H1 (cell line): ENCODE measurements around the gene LRRC9. TPM values are rescaled to one million over a fixed set of nuclear protein-coding genes. Genes with fewer than 3 reads are reported as not detected.

Experiments
- POU5F1 ChIP-seq: IDR thresholded peaks from 2 replicates; pipeline ENCODE4 v1.6.1; 2011; ENCODE audit warnings: low read depth, mild to moderate bottlenecking, low read length, moderate library complexity
- SIN3A ChIP-seq, 2 experiments: IDR thresholded peaks in 1 of 2; conservative IDR thresholded peaks in 1 of 2; 2 replicates each; pipeline ENCODE4 v1.6.1; 2011 to 2012; ENCODE audit warnings: low read length in 2 of 2, improper control_type of control experiment in 1 of 2, low read depth in 1 of 2, mild to moderate bottlenecking in 1 of 2
- polyA plus RNA-seq, 7 experiments: library from polyadenylated mRNA; depleted of rRNA in 3 of 7; stranded (reverse) in 5 of 7; unstranded in 2 of 7; fragments of >200 nt in 5 of 7; fragments of 200-250 nt in 2 of 7; gene quantifications; 1 replicate in 5 of 7; 2 replicates in 1 of 7; 4 replicates in 1 of 7; pipeline versions ENCODE4 v1.2.1 to v1.2.3, GENCODE V29; 2011 to 2013; ENCODE audit warnings: missing spikeins in 2 of 7, mixed read lengths in 2 of 7
- total RNA-seq: library from RNA; stranded (reverse); fragmentation: NEBNext Ultra II Directional; extraction: Animal tissue kit (Norgen Biotek cat#: 25700); gene quantifications from 2 replicates; pipeline ENCODE4 v1.2.1, GENCODE V29; 2021
- TF ChIP-seq, protein P1 (sequence below): fragments of 300-600 bp; sonication (generic); IDR thresholded peaks from 2 replicates; pipeline ENCODE4 v1.7.1; 2012; ENCODE audit warnings: low read length, moderate library complexity, mild to moderate bottlenecking, inconsistent platforms; ENCODE audit not compliant: insufficient replicate concordance
- TF ChIP-seq, protein P2 (sequence below): IDR thresholded peaks from 2 replicates; pipeline ENCODE4 v1.6.1; 2012; ENCODE audit warnings: low read length, inconsistent platforms

Gene LRRC9
- total and polyA plus RNA-seq, 2 of the 8 experiments (the other 6 are each of a cell fraction or from before 2014, with no cell fraction given), result 0.12 to 0.84 TPM

DNA sequence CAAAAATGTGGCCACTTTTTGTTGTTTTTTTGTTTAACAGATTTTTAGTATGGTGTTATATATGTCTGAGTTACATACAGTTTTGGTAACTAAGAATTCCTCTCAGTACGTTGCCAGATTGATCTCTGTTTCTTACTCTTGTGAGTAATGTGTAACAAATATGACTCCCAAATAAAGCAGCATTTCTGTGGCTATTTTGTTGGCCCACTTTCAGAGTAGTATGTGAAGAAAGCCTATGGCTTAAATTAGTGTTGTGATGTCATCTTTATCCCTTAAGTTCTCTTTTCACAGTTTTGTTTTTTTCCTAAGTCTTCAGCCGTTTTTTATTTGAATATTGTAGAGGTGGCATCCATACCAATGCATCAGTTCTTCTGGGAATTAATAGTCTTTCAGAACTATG lies 182.4 kb downstream of the LRRC9 start (continued):
- TF ChIP-seq SIN3A (conservative IDR thresholded peaks at IDR 0.05 in 1 of 2, IDR thresholded peaks at IDR 0.05 in 1 of 2; ENCODE audit: low read depth in 1 of 2, low read length in 2 of 2) (no peak), POU5F1 (no peak)
- TF ChIP-seq, protein P1, sequence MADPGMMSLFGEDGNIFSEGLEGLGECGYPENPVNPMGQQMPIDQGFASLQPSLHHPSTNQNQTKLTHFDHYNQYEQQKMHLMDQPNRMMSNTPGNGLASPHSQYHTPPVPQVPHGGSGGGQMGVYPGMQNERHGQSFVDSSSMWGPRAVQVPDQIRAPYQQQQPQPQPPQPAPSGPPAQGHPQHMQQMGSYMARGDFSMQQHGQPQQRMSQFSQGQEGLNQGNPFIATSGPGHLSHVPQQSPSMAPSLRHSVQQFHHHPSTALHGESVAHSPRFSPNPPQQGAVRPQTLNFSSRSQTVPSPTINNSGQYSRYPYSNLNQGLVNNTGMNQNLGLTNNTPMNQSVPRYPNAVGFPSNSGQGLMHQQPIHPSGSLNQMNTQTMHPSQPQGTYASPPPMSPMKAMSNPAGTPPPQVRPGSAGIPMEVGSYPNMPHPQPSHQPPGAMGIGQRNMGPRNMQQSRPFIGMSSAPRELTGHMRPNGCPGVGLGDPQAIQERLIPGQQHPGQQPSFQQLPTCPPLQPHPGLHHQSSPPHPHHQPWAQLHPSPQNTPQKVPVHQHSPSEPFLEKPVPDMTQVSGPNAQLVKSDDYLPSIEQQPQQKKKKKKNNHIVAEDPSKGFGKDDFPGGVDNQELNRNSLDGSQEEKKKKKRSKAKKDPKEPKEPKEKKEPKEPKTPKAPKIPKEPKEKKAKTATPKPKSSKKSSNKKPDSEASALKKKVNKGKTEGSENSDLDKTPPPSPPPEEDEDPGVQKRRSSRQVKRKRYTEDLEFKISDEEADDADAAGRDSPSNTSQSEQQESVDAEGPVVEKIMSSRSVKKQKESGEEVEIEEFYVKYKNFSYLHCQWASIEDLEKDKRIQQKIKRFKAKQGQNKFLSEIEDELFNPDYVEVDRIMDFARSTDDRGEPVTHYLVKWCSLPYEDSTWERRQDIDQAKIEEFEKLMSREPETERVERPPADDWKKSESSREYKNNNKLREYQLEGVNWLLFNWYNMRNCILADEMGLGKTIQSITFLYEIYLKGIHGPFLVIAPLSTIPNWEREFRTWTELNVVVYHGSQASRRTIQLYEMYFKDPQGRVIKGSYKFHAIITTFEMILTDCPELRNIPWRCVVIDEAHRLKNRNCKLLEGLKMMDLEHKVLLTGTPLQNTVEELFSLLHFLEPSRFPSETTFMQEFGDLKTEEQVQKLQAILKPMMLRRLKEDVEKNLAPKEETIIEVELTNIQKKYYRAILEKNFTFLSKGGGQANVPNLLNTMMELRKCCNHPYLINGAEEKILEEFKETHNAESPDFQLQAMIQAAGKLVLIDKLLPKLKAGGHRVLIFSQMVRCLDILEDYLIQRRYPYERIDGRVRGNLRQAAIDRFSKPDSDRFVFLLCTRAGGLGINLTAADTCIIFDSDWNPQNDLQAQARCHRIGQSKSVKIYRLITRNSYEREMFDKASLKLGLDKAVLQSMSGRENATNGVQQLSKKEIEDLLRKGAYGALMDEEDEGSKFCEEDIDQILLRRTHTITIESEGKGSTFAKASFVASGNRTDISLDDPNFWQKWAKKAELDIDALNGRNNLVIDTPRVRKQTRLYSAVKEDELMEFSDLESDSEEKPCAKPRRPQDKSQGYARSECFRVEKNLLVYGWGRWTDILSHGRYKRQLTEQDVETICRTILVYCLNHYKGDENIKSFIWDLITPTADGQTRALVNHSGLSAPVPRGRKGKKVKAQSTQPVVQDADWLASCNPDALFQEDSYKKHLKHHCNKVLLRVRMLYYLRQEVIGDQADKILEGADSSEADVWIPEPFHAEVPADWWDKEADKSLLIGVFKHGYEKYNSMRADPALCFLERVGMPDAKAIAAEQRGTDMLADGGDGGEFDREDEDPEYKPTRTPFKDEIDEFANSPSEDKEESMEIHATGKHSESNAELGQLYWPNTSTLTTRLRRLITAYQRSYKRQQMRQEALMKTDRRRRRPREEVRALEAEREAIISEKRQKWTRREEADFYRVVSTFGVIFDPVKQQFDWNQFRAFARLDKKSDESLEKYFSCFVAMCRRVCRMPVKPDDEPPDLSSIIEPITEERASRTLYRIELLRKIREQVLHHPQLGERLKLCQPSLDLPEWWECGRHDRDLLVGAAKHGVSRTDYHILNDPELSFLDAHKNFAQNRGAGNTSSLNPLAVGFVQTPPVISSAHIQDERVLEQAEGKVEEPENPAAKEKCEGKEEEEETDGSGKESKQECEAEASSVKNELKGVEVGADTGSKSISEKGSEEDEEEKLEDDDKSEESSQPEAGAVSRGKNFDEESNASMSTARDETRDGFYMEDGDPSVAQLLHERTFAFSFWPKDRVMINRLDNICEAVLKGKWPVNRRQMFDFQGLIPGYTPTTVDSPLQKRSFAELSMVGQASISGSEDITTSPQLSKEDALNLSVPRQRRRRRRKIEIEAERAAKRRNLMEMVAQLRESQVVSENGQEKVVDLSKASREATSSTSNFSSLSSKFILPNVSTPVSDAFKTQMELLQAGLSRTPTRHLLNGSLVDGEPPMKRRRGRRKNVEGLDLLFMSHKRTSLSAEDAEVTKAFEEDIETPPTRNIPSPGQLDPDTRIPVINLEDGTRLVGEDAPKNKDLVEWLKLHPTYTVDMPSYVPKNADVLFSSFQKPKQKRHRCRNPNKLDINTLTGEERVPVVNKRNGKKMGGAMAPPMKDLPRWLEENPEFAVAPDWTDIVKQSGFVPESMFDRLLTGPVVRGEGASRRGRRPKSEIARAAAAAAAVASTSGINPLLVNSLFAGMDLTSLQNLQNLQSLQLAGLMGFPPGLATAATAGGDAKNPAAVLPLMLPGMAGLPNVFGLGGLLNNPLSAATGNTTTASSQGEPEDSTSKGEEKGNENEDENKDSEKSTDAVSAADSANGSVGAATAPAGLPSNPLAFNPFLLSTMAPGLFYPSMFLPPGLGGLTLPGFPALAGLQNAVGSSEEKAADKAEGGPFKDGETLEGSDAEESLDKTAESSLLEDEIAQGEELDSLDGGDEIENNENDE, result no peak
- TF ChIP-seq, protein P2, sequence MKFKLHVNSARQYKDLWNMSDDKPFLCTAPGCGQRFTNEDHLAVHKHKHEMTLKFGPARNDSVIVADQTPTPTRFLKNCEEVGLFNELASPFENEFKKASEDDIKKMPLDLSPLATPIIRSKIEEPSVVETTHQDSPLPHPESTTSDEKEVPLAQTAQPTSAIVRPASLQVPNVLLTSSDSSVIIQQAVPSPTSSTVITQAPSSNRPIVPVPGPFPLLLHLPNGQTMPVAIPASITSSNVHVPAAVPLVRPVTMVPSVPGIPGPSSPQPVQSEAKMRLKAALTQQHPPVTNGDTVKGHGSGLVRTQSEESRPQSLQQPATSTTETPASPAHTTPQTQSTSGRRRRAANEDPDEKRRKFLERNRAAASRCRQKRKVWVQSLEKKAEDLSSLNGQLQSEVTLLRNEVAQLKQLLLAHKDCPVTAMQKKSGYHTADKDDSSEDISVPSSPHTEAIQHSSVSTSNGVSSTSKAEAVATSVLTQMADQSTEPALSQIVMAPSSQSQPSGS, result no peak
